Progenitor cell of endocrine pancreas (in vitro differentiated cells): ENCODE measurements around the gene SNTG2. TPM values are rescaled to one million over a fixed set of nuclear protein-coding genes. Genes with fewer than 3 reads are reported as not detected.

ENCODE experiments used
- DNase-seq: peaks from one replicate; pipeline ENCODE4 v3.0.0; 2021; ENCODE audit warnings: low spot score; ENCODE audit not compliant: unreplicated experiment
- H3K27ac Mint-ChIP-seq: 2 replicates; pipeline ENCODE4 v1.8.0; 2021; ENCODE audit warnings: mild to moderate bottlenecking, moderate library complexity, mixed read lengths
- H3K27me3 Mint-ChIP-seq: 2 replicates; pipeline ENCODE4 v1.8.0; 2021; ENCODE audit warnings: mixed read lengths
- H3K36me3 Mint-ChIP-seq: 2 replicates; pipeline ENCODE4 v1.8.0; 2022; ENCODE audit warnings: mixed read lengths; ENCODE audit not compliant: insufficient read depth
- H3K4me1 Mint-ChIP-seq: 2 replicates; pipeline ENCODE4 v1.8.0; 2021; ENCODE audit warnings: low read depth, mixed read lengths
- H3K4me3 Mint-ChIP-seq: 2 replicates; pipeline ENCODE4 v1.8.0; 2021; ENCODE audit warnings: low read depth, mild to moderate bottlenecking, moderate library complexity, mixed read lengths
- H3K9me3 Mint-ChIP-seq: 2 replicates; pipeline ENCODE4 v1.8.0; 2021; ENCODE audit warnings: low read depth, mixed read lengths
- CTCF ChIP-seq: fragments of 200-600 bp; sonication (generic); IDR thresholded peaks from one replicate; pipeline ENCODE4 v1.5.0; 2021; ENCODE audit warnings: antibody characterized with exemption, mild to moderate bottlenecking; ENCODE audit not compliant: unreplicated experiment
- total RNA-seq: library from RNA; stranded (reverse); gene quantifications from 2 replicates; pipeline ENCODE4 v1.2.1, GENCODE V29; 2021

Gene SNTG2
- total RNA-seq, 1 donor from 2014 or later: 0.50 TPM

DNA sequence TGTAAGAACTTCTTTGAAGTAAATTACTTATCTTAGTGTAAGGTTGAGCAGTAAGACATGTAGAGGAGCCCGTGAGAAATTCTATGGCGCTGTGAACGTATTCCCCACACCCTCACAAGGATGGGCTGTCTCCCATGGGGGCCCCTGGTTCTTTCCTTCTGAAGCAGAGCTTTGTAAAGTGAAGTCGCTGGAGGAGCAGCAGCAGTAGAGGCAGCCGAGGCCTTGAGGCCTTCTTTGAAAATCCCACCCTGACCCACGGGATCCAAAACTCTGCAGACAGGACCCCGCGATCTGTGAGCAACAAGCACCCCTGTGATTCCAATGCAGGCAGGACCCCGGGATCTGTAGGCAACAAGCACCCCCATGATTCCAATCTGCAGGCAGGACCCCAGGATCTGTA lies 23.8 kb upstream of the SNTG2 start:
- peaks cover 11% of the 10 kb centered on the region for H3K4me1 Mint-ChIP-seq
- no peaks in the 10 kb centered on the region for H3K36me3 Mint-ChIP-seq

GRCh38 chr2:929011-929735 lies 21.5 kb upstream of the SNTG2 start:
- no peak for DNase-seq
- peaks cover 19% of the 10 kb centered on the region for H3K27me3 Mint-ChIP-seq

More for the DNA sequence above, 23.8 kb upstream of the SNTG2 start:
- H3K27ac Mint-ChIP-seq: no peak overlapping the region
- H3K9me3 Mint-ChIP-seq: no peaks in the 10 kb centered on the region
- H3K27me3 Mint-ChIP-seq: peaks cover 12% of the 10 kb centered on the region
- no peak for DNase-seq
- no peak for TF ChIP-seq CTCF
- H3K4me3 Mint-ChIP-seq: no peak overlapping the region

GRCh38 chr2:929925-930324 lies 20.7 kb upstream of the SNTG2 start:
- Mint-ChIP-seq H3K4me3 (no peak overlapping the region), H3K27me3 (peaks cover 18% of the 10 kb centered on the region), H3K27ac (no peak overlapping the region), H3K36me3 (no peaks in the 10 kb centered on the region), H3K4me1 (peaks cover 5% of the 10 kb centered on the region), H3K9me3 (no peaks in the 10 kb centered on the region)
- no peak for DNase-seq
- no peak for TF ChIP-seq CTCF

More at GRCh38 chr2:929011-929735, 21.5 kb upstream of the SNTG2 start:
- no peak for TF ChIP-seq CTCF
- H3K9me3 Mint-ChIP-seq: no peaks in the 10 kb centered on the region
- H3K4me1 Mint-ChIP-seq: peaks cover 11% of the 10 kb centered on the region
- H3K4me3 Mint-ChIP-seq: no peak overlapping the region
- no peak overlapping the region for H3K27ac Mint-ChIP-seq
- H3K36me3 Mint-ChIP-seq: no peaks in the 10 kb centered on the region

- Mint-ChIP-seq H3K27ac (no peak overlapping the region), H3K4me3 (no peak overlapping the region), H3K9me3 (no peaks in the 10 kb centered on the region), H3K27me3 (peaks cover 18% of the 10 kb centered on the region), H3K4me1 (peaks cover 1% of the 10 kb centered on the region), H3K36me3 (no peaks in the 10 kb centered on the region)
- no peak for DNase-seq
- no peak for TF ChIP-seq CTCF
These were observed 19.7 kb upstream of the SNTG2 start for GRCh38 chr2:930935-931334.

DNA sequence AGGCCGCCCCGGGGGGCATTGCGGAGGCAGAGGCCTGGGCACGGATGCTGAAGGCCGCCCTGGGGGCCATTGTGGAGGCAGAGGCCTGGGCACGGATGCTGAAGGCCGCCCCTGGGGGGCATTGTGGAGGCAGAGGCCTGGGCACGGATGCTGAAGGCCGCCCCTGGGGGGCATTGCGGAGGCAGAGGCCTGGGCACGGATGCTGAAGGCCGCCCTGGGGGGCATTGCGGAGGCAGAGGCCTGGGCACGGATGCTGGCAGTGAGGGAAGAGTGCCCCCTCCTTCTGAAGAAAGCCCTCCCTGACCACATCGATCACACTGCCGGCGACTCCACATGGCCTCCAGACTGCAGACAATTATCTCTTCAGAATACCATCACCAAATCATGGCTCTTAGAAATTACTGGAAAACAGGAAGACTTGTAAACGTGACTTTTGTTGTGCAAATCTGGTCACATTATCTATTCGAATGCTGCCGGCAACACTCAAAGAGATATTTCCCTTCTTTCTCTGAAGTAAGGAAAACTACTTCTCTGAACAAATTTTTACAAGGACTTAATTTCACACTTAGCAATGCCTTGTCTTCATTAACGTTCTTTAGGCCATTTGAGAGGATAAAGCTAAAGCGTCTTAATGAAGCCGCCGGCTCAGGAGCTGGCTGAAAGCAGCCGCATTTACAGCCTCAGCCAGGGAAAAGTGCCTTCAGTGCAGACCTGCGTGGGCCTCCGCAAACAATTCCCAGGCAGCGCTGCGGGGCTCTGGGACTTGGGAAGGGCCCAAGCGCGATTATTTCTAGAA lies 18.1 kb upstream of the SNTG2 start:
- no peak overlapping the region for H3K4me3 Mint-ChIP-seq
- no peak for TF ChIP-seq CTCF
- no peak for DNase-seq
- no peak overlapping the region for H3K27ac Mint-ChIP-seq
- peaks cover 1% of the 10 kb centered on the region for H3K4me1 Mint-ChIP-seq
- peaks cover 18% of the 10 kb centered on the region for H3K27me3 Mint-ChIP-seq
- no peaks in the 10 kb centered on the region for H3K9me3 Mint-ChIP-seq
- H3K36me3 Mint-ChIP-seq: no peaks in the 10 kb centered on the region
